Activated CD8-positive, alpha-beta memory T cell treated with anti-CD3 and anti-CD28 coated beads, Interleukin-2, amount 10 ng/mL, durations not matched to agents 7 days and 5 days (primary cell): Measurements from ENCODE around the gene IL32. TPM values are rescaled to one million over a fixed set of nuclear protein-coding genes. Genes with fewer than 3 reads are reported as not detected.

ENCODE experiments used
- ATAC-seq: fragments of 150-1000 bp; cut with Tn5 transposase; one replicate; pipeline ENCODE4 v1.10.0; 2021; ENCODE audit warnings: moderate library complexity
- CTCF ChIA-PET: fragments of 350-600 bp; sonication (Branson Sonifier 250); formaldehyde crosslinking; loops from one replicate; lab custom pipeline; 2021; ENCODE audit warnings: antibody characterized with exemption; lab: Charles Lee
- DNase-seq: peaks from one replicate; pipeline ENCODE4 v3.0.0-alpha.2; 2020
- H3K27ac Mint-ChIP-seq: one replicate; pipeline ENCODE4 v1.8.0; 2021; ENCODE audit warnings: mild to moderate bottlenecking, mixed read lengths
- H3K27me3 Mint-ChIP-seq: one replicate; pipeline ENCODE4 v1.8.0; 2021; ENCODE audit warnings: mixed read lengths
- H3K36me3 Mint-ChIP-seq: one replicate; pipeline ENCODE4 v1.8.0; 2021; ENCODE audit warnings: mild to moderate bottlenecking, mixed read lengths
- H3K4me1 Mint-ChIP-seq: one replicate; pipeline ENCODE4 v1.8.0; 2021; ENCODE audit warnings: mixed read lengths
- H3K4me3 Mint-ChIP-seq: one replicate; pipeline ENCODE4 v1.8.0; 2021; ENCODE audit warnings: mild to moderate bottlenecking, moderate library complexity, mixed read lengths
- H3K9me3 Mint-ChIP-seq: one replicate; pipeline ENCODE4 v1.8.0; 2022; ENCODE audit warnings: low read depth, mixed read lengths
- total RNA-seq, 2 experiments: library from RNA; stranded (reverse); gene quantifications; one replicate each; pipeline ENCODE4 v1.2.3, GENCODE V29; 2021

IL32 gene
- total RNA-seq, 2 experiments from 2014 or later, result 2,870 to 3,468 TPM

DNA sequence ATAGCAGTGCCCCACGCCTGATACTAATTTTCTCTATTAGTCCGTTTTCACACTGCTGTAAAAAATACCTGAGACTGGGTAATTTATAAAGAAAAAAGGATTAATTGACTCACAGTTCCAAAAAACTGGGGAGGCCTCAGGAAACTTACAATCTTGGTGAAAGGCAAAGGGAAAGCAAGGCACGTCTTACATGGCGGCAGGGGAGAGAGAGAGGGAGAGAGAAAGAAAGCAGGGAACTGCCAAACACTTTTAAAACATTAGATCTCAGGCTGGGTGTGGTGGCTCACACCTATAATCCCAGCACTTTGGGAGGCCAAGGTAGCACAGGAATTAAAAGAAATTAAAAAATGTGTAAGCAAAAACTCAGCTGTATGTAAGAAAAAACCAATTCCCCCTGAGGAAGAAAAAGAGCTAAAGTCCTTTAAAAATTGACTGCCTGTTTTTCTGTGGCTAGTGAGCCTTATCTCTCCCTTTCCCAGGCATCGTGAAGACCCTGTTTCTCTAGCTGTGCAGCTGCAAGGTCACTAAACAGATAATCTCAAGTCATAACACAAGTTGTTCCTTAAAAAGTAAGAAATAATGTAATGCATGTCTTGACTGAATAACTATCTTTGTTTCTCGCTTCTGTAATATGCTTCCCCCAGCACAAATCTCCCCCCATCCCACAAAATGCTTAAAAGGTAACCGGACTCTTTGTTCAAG, 19.7 kb downstream of the IL32 start:
- H3K4me3 Mint-ChIP-seq, result no peak overlapping the region
- no peak for DNase-seq
- CTCF ChIA-PET, result interaction anchor here (1.5 kb wide), 2 partner anchors 11 to 44 kb away, joined by 6 read pairs; no protein-coding TSS in a partner anchor
- ATAC-seq, result no peak
- H3K27me3 Mint-ChIP-seq, result no peaks in the 10 kb centered on the region
- peaks cover 37% of the 10 kb centered on the region for H3K4me1 Mint-ChIP-seq
- H3K27ac Mint-ChIP-seq, result peak overlapping the region; percentile 34
- no peaks in the 10 kb centered on the region for H3K9me3 Mint-ChIP-seq
- H3K36me3 Mint-ChIP-seq, result peaks cover 16% of the 10 kb centered on the region

DNA sequence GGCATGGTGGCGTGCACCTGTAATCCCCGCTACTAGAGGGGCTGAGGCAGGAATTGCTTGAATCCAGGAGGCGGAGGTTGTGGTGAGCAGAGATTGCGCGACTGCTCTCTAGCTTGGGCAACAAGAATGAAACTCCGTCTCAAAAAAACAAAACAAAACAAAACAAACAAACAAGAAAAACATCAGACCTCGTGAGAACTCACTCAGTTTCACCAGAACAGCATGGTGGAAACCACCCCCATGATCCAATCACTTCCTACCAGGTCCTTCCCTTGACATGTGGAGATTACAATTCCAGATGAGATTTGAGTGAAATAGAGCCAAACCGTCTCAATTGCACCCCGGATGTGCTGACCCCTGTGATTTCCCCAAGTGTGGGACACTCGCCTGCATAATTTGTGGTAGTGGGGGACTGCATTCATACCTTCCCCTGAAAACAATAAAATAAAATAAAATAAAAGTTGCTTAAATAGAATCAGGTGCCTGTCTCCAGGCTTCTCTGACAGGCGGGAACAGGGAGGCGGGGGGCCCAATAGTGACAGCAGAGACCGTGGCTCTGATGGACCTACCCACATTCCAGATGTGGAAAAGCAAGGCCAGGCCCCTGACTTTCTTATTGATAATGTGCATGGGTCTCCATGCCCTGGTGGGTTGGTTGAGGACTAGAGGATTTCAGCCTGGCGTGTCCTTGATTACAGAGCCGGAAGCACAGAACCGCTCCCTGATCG, 20.6 kb downstream of the IL32 start:
- Mint-ChIP-seq H3K4me3 (no peak overlapping the region), H3K27ac (peak overlapping the region; percentile 2), H3K4me1 (peaks cover 36% of the 10 kb centered on the region), H3K36me3 (peaks cover 12% of the 10 kb centered on the region), H3K9me3 (no peaks in the 10 kb centered on the region), H3K27me3 (no peaks in the 10 kb centered on the region)
- CTCF ChIA-PET, result interaction anchor here (1.5 kb wide), 1 partner anchor 10 kb away, joined by 6 read pairs; no protein-coding TSS in a partner anchor
- ATAC-seq (no peak), DNase-seq (no peak)

DNA sequence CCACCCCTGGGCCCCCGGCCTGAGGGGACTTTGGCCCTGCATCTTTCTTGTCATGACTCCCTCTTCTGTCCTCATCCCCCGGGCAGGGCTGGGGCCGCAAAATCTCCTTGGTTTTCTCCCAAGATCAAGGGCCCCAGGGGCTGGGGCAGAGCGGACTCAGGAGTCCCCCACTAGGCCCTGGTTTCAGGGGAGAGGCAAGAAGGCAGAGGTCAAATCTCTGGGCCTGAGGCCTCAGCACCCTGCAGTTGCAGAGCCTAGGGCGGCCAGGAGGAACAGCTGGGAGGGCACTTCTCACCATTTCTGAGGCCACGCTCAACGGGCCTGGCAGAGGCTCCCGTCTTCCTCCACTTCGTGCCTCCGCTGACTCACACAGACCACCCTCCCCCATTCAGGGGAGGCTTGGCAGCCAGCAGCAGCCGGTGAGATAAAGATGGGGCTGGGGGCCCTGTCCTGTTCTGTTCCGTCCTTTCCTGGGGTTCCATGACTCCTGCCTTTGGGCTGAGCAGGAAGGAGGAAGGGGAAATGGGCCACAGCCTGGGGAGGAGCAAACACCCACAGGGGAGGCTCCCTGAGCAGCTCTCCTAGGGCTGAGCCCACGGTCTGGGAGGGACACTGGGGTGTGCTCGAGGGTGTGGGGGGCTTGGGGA, 21.3 kb downstream of the IL32 start:
- Mint-ChIP-seq H3K27me3 (no peaks in the 10 kb centered on the region), H3K4me3 (no peak overlapping the region), H3K36me3 (peaks cover 10% of the 10 kb centered on the region), H3K9me3 (no peaks in the 10 kb centered on the region), H3K4me1 (peaks cover 36% of the 10 kb centered on the region), H3K27ac (no peak overlapping the region)
- DNase-seq (no peak), ATAC-seq (peak; percentile 12)
- CTCF ChIA-PET, result interaction anchor here (1.2 to 2.2 kb wide), 5 partner anchors 9 to 55 kb away, joined by 3 to 6 read pairs (median 5); no protein-coding TSS in a partner anchor

DNA sequence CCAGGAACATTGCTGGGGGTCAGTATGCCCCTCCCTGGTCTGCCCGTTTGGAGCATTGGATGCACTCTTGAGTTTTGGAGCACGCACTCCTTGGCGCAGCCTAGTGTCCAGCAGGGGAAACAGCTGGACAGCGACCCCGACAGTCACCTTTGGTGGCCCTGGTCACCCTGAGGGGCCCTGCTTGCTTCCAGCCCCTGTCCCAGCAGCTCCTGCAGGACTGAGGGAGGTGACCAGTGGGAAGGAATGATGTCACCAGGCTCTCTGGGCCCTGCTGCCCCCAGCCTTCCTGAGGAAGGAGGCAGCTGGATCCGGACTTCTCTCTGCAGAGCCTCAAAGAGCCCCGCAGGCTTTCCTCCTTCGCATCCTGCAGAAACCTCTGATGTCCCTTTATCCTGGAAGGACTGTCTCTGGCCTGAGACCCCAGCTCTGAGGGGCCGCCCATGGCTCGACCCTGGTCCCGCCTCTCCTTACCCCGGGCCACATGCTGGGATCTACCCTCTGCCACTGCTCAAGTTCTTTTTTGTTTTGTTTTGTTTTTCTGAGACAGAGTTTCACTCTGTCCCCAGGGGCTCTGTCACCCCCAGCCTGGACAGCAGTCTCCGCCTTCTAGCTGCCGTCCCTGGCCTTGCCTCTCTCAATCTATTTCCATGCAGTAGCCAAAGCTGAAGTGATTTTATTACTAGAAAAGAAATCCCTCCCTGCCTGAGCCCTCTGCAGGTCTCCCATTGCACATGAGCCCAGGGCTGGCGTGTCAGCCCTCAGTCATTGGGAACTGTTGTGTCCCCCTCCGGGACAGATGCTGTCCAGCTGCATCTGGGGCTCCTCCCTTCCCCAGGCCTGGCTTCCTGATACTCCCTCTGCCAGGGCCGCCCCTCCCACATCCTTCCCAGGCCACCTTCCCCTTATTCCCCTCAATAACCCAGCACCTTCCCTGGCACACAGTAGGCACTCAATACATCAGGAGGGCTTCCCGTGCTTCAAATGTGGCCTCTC, 22.1 kb downstream of the IL32 start:
- Mint-ChIP-seq H3K27ac (peak overlapping the region; percentile 50), H3K36me3 (peaks cover 6% of the 10 kb centered on the region), H3K4me3 (no peak overlapping the region), H3K4me1 (peaks cover 36% of the 10 kb centered on the region), H3K27me3 (no peaks in the 10 kb centered on the region), H3K9me3 (no peaks in the 10 kb centered on the region)
- ATAC-seq (peak; percentile 23), DNase-seq (no peak)
- CTCF ChIA-PET, result interaction anchor here (1.2 to 21.7 kb wide), 6 partner anchors 9 to 56 kb away, joined by 3 to 400 read pairs (median 6); partner anchors contain the start of gene ZNF213

DNA sequence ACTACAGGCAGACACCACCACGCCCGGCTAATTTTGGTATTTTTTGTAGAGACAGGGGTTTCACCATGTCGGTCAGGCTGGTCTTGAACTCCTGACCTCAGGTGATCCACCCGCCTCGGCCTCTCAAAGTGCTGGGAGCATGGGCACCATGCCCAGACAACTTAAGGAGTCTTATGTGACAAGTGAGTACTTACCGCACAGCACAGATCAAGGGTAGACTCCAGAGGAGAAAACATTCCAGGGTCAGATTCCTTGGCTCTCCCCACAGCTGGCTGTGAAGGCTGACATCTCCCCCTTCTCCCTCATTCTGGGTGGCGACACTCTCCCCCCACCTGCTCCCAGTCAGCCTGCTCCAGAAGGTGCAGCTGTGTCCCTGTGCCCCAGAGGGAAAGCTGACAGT, 23.0 kb downstream of the IL32 start:
- Mint-ChIP-seq H3K27me3 (no peaks in the 10 kb centered on the region), H3K9me3 (no peaks in the 10 kb centered on the region), H3K4me3 (no peak overlapping the region), H3K27ac (no peak overlapping the region), H3K36me3 (peaks cover 4% of the 10 kb centered on the region), H3K4me1 (peaks cover 33% of the 10 kb centered on the region)
- CTCF ChIA-PET, result interaction anchor here (1.1 to 21.7 kb wide), 4 partner anchors 8 to 43 kb away, joined by 3 to 400 read pairs (median 6); partner anchors contain the start of gene ZNF213
- ATAC-seq (no peak), DNase-seq (no peak)

DNA sequence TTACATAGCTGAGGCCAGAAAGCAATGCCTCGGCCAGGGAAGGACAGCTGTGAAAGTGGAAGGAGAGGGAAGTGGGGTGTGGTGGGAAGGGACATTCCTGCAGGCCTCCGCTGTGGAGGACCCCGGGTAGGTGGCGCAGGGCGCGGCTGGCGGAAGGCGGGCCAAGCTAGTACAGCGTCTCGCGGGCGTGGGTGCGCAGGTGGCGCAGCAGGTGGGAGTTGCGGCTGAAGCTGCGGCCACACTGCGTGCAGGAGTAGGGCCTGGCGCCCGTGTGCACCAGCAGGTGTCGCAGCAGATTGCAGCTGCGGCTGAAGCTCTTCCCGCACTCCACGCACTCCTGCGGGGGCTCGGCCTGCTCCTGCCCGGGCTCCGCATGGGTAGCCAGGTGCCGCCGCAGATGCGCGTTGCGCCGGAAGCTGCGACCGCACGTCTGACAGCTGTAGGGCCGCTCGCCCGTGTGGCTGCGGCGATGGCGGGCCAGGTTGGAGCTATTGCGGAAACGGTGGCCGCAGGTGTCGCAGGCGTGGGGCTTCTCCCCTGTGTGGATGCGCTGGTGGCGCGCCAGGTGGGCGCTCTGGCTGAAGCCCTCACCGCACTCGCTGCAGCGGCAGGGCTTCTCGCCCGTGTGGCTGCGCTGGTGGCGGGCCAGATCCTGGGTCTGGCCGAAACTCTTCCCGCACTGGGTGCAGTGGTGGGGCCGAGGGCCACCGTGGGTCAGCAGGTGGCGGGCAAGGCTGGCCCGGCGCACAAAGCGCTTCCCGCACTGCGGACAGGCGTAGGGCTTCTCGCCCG, 23.7 kb downstream of the IL32 start:
- H3K36me3 Mint-ChIP-seq, result peaks cover 2% of the 10 kb centered on the region
- H3K4me3 Mint-ChIP-seq, result no peak overlapping the region
- no peak overlapping the region for H3K27ac Mint-ChIP-seq
- CTCF ChIA-PET, result interaction anchor here (1.1 to 21.7 kb wide), 4 partner anchors 7 to 42 kb away, joined by 3 to 400 read pairs (median 6); partner anchors contain the start of gene ZNF213
- H3K27me3 Mint-ChIP-seq, result no peaks in the 10 kb centered on the region
- H3K9me3 Mint-ChIP-seq, result no peaks in the 10 kb centered on the region
- DNase-seq, result no peak
- peaks cover 35% of the 10 kb centered on the region for H3K4me1 Mint-ChIP-seq
- ATAC-seq, result no peak

DNA sequence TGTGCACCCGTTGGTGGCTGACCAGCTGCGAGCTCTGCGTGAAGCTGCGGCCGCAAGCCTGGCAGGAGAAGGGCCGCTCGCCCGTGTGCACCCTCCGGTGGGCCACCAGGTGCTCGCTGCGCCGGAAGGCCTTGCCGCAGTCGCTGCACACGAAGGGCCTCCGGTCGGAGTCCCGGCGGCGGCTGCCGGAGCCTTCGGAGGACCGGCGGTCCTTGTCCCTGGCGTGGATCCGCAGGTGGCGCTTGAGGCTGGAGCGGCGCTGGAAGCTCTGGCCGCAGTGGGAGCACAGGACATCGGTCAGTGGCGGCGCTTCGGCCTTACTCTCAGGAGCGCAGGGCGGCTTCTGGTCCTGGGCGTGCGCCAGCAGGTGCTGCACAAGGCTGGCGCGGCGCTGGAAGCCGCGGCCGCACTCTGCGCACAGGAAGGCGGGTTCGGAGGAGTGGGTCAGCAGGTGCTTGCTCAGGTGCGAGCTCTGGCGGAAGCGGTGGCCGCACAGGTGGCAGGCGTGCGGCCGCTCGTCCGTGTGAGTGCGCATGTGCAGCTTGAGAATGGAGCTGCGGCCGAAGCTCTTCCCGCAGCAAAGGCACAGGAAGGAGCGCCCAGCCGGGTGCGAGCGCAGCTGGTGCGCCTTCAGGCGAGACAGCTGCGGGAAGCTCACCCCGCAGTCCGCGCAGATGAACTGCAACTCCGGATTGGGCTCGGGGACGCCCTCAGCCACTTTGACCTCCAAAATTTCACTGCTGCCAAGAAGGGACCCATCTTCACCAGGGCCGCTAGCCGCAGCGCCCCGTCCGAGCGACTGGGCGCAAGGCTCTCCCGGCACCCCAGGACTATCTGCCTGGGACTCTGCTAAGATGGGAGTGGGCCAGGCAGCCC, 24.5 kb downstream of the IL32 start:
- Mint-ChIP-seq H3K36me3 (peaks cover 1% of the 10 kb centered on the region), H3K4me1 (peaks cover 38% of the 10 kb centered on the region), H3K9me3 (no peaks in the 10 kb centered on the region), H3K27me3 (no peaks in the 10 kb centered on the region), H3K4me3 (no peak overlapping the region), H3K27ac (no peak overlapping the region)
- no peak for DNase-seq
- ATAC-seq, result no peak
- CTCF ChIA-PET, result interaction anchor here (1.1 to 21.7 kb wide), 8 partner anchors 10 to 75 kb away, joined by 3 to 400 read pairs (median 6); partner anchors contain the start of gene ZNF213

DNA sequence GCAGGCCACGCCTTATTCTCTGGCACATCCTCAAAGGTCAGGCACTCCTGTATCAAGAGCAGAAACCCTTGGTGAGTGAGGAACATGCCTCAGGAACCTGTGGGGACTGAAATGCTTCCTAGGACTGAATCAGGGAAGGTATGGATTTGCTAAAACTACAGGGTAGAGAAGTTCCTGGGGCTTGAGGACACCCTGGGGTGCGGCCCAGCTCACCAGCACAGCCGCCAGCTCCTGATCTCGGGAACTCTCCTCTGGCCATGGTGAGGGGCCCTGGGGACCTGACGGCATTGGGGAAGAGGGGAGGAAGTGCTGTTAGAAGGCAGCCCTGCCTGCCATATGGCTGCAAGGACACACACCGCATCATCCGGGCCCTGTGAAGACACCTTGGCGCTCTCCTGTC, 26.1 kb downstream of the IL32 start:
- no peak overlapping the region for H3K4me3 Mint-ChIP-seq

DNA sequence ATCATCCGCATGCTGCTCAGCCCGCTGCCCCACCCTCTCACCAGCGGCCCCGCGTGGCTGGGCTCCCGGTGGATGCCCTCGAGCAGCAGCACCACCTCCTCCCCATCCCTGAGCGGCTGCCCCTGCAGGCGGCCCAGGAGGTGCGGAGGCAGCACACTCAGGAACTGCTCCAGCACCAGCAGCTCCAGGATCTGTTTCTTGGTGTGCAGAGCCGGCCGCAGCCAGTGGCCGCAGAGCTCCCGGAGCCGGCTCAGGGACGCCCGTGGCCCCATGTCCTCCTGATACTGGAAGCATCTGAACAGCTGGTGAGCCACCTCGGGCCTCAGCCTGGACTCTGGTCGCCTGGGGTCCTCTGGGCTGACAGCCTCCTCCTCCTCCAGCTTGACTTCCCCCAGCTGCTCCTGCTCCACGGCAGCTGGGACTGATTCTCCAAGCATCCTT, 27.1 kb downstream of the IL32 start:
- DNase-seq (no peak), ATAC-seq (no peak)
- Mint-ChIP-seq H3K9me3 (no peaks in the 10 kb centered on the region), H3K4me3 (no peak overlapping the region), H3K4me1 (peaks cover 42% of the 10 kb centered on the region), H3K27me3 (no peaks in the 10 kb centered on the region), H3K36me3 (no peaks in the 10 kb centered on the region), H3K27ac (no peak overlapping the region)
- CTCF ChIA-PET, result interaction anchor here (0.8 to 21.7 kb wide), 10 partner anchors 8 to 74 kb away, joined by 3 to 400 read pairs (median 5); partner anchors contain the start of genes TNFRSF12A and ZNF213

More for the DNA sequence above, 26.1 kb downstream of the IL32 start:
- H3K9me3 Mint-ChIP-seq, result no peaks in the 10 kb centered on the region
- DNase-seq, result no peak
- H3K27ac Mint-ChIP-seq, result peak overlapping the region; percentile 64
- ATAC-seq, result no peak
- H3K4me1 Mint-ChIP-seq, result peaks cover 41% of the 10 kb centered on the region
- no peaks in the 10 kb centered on the region for H3K27me3 Mint-ChIP-seq
- no peaks in the 10 kb centered on the region for H3K36me3 Mint-ChIP-seq
- CTCF ChIA-PET, result interaction anchor here (1.1 to 21.7 kb wide), 6 partner anchors 9 to 40 kb away, joined by 3 to 400 read pairs (median 6); partner anchors contain the start of gene ZNF213

DNA sequence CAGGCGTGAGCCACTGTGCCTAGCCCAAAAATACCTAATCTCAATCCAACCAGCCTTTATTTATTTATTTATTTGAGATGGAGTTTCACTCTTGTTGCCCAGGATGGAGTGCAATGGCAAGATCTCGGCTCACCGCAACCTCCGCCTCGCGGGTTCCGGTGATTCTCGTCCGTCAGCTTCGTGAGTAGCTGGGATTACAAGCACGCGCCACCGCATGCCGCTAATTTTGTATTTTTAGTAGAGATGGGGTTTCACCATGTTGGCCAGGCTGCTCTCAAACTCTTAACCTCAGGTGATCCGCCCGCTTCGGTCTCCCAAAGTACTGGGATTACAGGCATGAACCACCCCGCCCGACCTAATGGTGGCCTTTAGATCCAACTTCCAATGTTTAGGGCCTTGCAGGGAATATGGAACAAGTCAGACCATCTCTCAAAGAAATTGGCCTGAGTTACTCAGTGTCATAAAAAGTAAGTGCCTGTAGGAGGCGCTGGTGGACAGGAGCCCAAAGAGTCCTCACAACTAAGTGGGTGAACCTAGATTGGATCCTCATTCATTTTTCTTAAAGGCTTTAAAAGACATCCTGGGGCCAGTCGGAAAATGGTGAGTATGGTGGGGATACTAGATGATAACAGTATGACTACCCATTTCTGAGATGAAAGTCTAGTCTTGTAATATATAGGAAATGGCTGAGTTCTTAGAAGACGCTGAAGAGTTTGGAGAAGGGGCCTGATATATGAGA, 29.0 kb downstream of the IL32 start:
- ATAC-seq, result peak; percentile 26
- CTCF ChIA-PET, result interaction anchor here (0.7 to 21.7 kb wide), 9 partner anchors 10 to 74 kb away, joined by 3 to 400 read pairs (median 8); partner anchors contain the start of genes TNFRSF12A and ZNF213
- no peak overlapping the region for H3K4me3 Mint-ChIP-seq
- no peaks in the 10 kb centered on the region for H3K36me3 Mint-ChIP-seq
- no peaks in the 10 kb centered on the region for H3K9me3 Mint-ChIP-seq
- DNase-seq, result peak; percentile 73
- H3K4me1 Mint-ChIP-seq, result peaks cover 46% of the 10 kb centered on the region
- peak overlapping the region; percentile 69 for H3K27ac Mint-ChIP-seq
- no peaks in the 10 kb centered on the region for H3K27me3 Mint-ChIP-seq
